Memory B cell (primary cell): Measurements from ENCODE around the gene SPINK2.
A peak's percentile ranks its signal among the peaks of the same experiment; 100 is the strongest.

Source experiments
- ATAC-seq: fragments of 150-1000 bp; cut with Tn5 transposase; 2 replicates; pipeline ENCODE4 v1.10.0; 2021; ENCODE audit warnings: low read depth, mild to moderate bottlenecking, moderate library complexity
- DNase-seq, 2 donors: peaks; one replicate each; pipeline ENCODE4 v3.0.0; 2022; ENCODE audit warnings: low spot score in 2 of 2
- H3K27ac Mint-ChIP-seq: one replicate; pipeline ENCODE4 v1.8.0; 2022; ENCODE audit warnings: mild to moderate bottlenecking, moderate library complexity, mixed read lengths
- H3K27me3 Mint-ChIP-seq: one replicate; pipeline ENCODE4 v1.8.0; 2022; ENCODE audit warnings: mixed read lengths
- H3K36me3 Mint-ChIP-seq: one replicate; pipeline ENCODE4 v1.8.0; 2022; ENCODE audit warnings: mild to moderate bottlenecking, mixed read lengths
- H3K4me1 Mint-ChIP-seq: one replicate; pipeline ENCODE4 v1.8.0; 2022; ENCODE audit warnings: mixed read lengths
- H3K4me3 Mint-ChIP-seq: one replicate; pipeline ENCODE4 v1.8.0; 2022; ENCODE audit warnings: mild to moderate bottlenecking, moderate library complexity, mixed read lengths
- H3K9me3 Mint-ChIP-seq: one replicate; pipeline ENCODE4 v1.8.0; 2022; ENCODE audit warnings: mixed read lengths

SPINK2 gene, protein sequence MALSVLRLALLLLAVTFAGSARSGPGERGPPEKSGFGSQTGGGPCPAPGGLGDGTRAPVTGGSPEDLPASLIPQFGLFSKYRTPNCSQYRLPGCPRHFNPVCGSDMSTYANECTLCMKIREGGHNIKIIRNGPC

DNA sequence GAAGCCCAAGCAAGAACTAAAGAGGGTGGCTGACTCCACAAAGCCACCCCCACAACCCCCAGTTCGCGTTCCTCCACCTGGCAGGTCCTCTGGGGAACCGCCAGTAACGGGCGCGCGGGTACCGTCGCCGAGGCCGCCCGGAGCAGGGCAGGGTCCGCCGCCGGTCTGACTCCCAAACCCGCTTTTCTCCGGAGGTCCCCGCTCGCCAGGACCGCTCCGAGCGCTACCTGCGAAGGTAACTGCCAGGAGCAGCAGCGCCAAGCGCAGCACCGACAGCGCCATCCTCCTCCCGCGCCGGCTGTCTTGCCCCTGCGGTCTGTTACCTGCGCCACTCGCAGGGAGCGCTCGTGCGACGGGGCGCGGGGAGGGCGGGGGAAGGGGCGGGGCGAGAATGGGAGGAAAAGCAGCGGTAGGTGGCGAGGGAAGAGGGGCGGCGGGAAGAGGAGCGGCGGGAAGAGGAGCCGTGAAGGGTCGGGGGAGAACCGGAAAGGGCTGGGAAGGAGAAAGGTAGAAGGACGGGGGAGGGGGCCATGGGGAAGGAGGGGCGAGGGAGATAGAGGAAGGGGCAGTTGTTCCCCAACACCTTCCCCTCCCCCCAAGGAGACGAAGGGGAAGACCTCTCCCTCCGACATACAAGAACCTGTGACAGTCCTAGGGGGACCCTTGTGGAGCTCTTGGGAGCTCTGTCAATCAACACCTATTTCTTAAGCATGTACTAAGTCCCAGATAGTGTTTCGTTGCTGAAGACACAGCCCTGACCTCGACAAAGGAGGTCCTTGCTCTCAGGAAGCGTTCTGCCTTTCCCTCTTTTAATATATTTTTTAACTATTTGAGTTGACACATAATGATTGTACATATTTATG is at the start of gene SPINK2:
Gene SPINK2, minus strand, starts transcription at position 321 of the 863 bp plus-strand sequence. Its CDS starts 39 bp downstream, at position 282.
- Mint-ChIP-seq H3K27me3 (peaks cover 14% of the 10 kb centered on the region), H3K9me3 (no peaks in the 10 kb centered on the region), H3K36me3 (no peaks in the 10 kb centered on the region), H3K4me3 (peak within 1 kb of the TSS; percentile 81), H3K4me1 (peaks cover 15% of the 10 kb centered on the region), H3K27ac (no peak within 1 kb of the TSS)
- ATAC-seq (peak; percentile 89), DNase-seq (peak; percentile 21 to 49)

DNA sequence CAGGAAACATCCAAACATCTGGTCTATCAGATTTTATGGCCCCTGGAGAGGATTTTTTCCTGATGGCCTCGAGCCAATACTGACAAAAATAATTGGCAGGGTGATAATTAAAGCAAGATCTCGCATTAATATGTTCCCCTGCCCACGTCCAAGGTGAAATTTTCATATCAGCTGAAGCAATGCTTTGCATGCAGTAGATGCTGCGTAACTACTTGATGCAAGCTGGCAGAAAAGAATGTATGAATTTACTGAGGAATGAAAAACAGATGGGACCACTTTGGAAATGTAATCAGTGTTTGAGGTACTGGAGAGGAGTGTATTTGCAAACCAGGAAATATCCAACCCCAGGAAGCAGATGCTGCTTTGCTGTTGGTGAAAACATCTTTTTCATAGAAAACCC is 49.4 kb upstream of the SPINK2 start:
- H3K4me1 Mint-ChIP-seq: peaks cover 6% of the 10 kb centered on the region
- DNase-seq (no peak), ATAC-seq (no peak)
- H3K27me3 Mint-ChIP-seq: peaks cover 4% of the 10 kb centered on the region
- no peaks in the 10 kb centered on the region for H3K9me3 Mint-ChIP-seq
- H3K27ac Mint-ChIP-seq: no peak overlapping the region
- no peak overlapping the region for H3K4me3 Mint-ChIP-seq
- no peaks in the 10 kb centered on the region for H3K36me3 Mint-ChIP-seq

DNA sequence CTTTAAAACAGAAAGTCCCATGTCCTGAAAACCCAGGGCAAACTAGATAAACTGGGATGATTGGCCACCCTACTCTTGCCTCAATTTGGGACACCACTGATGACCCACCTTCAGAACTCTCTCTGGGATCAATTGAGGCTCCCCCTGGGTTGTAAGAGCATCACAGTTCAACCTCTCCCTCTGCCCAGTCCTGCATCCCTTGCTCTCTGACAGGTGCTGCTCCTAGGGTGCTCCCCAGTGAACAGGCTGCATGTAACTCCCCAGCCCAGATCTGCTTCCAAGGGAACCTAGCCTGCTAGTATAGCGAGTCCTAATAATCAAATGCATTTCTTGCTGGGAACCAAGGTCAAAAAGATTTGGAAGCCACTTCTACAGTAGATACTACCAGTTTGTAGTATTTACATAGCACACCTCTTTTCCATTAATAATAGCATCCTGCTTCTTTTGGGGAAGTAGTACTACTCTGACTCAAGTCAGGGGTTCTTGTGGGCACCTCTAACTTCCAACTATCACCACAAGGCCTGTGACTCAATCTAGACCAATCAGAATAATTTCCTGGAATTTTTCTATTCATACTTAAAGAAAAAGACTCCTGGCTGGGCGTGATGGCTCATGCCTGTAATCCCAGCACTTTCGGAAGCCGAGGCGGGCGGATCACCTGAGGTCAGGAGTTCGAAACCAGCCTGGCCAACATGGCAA is 42.1 kb upstream of the SPINK2 start:
- peaks cover 6% of the 10 kb centered on the region for H3K27me3 Mint-ChIP-seq
- no peak overlapping the region for H3K27ac Mint-ChIP-seq
- no peaks in the 10 kb centered on the region for H3K4me1 Mint-ChIP-seq
- DNase-seq: no peak
- H3K4me3 Mint-ChIP-seq: no peak overlapping the region
- no peak for ATAC-seq
- H3K36me3 Mint-ChIP-seq: no peaks in the 10 kb centered on the region
- no peaks in the 10 kb centered on the region for H3K9me3 Mint-ChIP-seq

DNA sequence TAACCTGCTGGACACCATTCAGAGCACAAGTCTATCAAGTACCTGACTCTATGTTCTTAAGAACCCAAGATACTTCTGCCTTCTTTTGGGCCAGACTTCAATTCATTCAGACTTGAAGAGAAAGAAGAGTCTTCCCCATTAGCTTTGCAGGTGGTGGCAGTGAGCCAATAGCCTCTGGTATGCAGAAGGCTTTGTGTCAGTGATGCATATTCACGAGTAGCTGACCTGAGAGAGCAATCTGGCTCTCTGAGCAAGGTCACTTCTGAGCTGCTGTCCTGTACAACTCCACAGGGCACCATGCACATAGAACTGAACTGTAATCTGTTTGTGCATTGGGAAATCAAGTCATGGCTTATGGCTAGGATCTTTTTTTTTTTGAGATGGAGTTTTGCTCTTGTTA is 39.9 kb upstream of the SPINK2 start:
- H3K27me3 Mint-ChIP-seq: peaks cover 6% of the 10 kb centered on the region
- H3K4me1 Mint-ChIP-seq: no peaks in the 10 kb centered on the region
- no peaks in the 10 kb centered on the region for H3K36me3 Mint-ChIP-seq
- ATAC-seq (no peak), DNase-seq (no peak)
- H3K4me3 Mint-ChIP-seq: no peak overlapping the region
- no peak overlapping the region for H3K27ac Mint-ChIP-seq
- no peaks in the 10 kb centered on the region for H3K9me3 Mint-ChIP-seq

DNA sequence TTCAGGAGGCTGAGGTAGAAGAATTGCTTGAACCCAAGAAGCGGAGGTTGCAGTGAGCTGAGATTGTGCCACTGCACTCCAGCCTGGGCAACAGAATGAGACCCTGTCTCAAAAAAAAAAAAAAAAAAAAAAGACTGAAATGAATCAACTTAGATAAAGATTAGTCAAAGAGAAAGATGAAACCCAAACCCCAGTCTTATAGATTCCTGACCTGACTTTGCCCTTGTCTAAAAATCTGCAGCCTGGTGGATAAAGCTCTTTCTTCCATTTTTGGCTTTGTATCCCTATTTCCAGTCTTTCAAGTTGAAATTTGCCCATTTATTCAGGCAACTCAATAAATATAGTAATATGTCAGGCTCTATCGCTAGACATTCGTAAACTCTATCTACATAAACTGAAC is 39.3 kb upstream of the SPINK2 start:
- H3K9me3 Mint-ChIP-seq: no peaks in the 10 kb centered on the region

DNA sequence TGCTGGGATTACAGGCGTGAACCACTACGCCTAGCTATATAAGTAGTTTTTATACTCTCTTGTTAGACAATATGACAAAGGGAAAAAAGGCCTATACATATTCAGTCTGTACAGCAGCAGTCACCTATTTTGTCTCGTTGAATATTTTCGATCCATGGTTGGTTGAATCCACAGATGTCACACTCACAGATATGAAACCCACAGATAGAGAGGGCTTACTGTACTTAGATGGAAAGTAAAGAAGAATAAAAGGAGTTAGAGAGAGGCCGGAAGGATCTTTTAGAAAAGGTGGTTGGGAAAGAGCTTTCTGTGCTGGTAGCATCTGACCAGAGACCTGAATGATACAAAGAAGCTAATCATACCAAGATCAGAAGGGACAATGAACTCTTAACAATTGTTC is 38.3 kb upstream of the SPINK2 start:
- Mint-ChIP-seq H3K36me3 (no peaks in the 10 kb centered on the region), H3K9me3 (no peaks in the 10 kb centered on the region), H3K27me3 (peaks cover 6% of the 10 kb centered on the region), H3K4me3 (no peak overlapping the region), H3K27ac (no peak overlapping the region), H3K4me1 (no peaks in the 10 kb centered on the region)
- ATAC-seq: no peak
- no peak for DNase-seq

More for the DNA sequence above, 39.3 kb upstream of the SPINK2 start:
- Mint-ChIP-seq H3K27me3 (peaks cover 6% of the 10 kb centered on the region), H3K4me3 (no peak overlapping the region), H3K36me3 (no peaks in the 10 kb centered on the region), H3K4me1 (no peaks in the 10 kb centered on the region), H3K27ac (no peak overlapping the region)
- ATAC-seq: no peak
- no peak for DNase-seq

DNA sequence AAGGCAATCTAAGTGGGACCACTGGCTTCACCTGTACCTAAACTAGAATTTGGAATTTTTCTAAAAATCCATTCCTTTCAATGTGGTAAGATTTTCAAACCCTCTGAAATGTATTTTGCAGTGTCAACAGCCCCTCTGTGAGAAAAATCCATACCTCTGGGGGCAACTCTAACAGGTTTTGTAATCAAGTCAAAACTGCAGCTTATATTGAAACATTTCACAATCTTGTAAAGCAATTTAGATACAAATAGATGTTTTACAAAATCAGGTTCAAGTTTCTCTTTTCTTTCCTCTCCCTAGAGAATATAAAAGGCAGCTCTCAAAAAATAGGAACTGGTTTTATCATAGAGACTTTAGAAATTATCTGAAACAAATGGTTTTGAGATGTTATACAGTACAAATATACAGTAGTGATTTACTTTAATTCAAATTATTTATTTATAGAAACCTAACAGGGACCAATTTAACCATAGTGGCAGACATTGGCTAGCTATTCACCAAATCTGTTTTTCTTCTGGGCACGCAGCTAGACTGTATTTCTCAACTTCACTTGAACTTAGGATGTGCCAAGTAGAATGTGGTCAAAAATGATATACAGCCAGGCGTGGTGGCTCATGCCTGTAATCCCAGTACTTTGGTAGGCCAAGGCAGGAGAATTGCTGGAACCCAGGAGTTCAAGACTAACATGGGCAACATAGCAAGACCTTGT is 36.3 kb upstream of the SPINK2 start:
- peaks cover 4% of the 10 kb centered on the region for H3K27me3 Mint-ChIP-seq
- no peaks in the 10 kb centered on the region for H3K9me3 Mint-ChIP-seq
- no peaks in the 10 kb centered on the region for H3K36me3 Mint-ChIP-seq
- no peak for ATAC-seq
- no peak for DNase-seq
- H3K4me1 Mint-ChIP-seq: no peaks in the 10 kb centered on the region
- no peak overlapping the region for H3K27ac Mint-ChIP-seq
- no peak overlapping the region for H3K4me3 Mint-ChIP-seq

DNA sequence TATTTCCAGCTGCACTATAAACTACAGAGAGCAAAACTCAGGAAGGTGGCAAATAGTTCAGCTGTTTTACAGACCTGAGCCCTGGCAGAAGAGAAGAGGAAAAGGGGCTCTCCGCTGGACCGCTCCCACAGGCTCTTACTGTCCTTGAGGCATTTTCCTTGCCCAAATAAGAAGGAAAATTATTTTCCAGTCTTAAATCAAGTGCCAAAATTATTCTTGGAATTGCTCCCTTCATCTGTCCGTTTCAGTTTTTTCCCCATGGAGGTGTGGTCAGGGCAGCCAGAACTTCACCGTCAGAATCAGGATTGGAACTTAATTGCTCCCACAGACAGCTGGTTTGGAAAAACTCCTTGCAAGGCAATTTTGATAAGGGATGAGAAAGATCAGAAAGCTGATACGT is 35.2 kb upstream of the SPINK2 start:
- no peaks in the 10 kb centered on the region for H3K4me1 Mint-ChIP-seq
- DNase-seq: no peak
- no peak overlapping the region for H3K4me3 Mint-ChIP-seq
- H3K9me3 Mint-ChIP-seq: no peaks in the 10 kb centered on the region
- no peaks in the 10 kb centered on the region for H3K36me3 Mint-ChIP-seq
- H3K27ac Mint-ChIP-seq: no peak overlapping the region
- H3K27me3 Mint-ChIP-seq: peaks cover 4% of the 10 kb centered on the region
- no peak for ATAC-seq

DNA sequence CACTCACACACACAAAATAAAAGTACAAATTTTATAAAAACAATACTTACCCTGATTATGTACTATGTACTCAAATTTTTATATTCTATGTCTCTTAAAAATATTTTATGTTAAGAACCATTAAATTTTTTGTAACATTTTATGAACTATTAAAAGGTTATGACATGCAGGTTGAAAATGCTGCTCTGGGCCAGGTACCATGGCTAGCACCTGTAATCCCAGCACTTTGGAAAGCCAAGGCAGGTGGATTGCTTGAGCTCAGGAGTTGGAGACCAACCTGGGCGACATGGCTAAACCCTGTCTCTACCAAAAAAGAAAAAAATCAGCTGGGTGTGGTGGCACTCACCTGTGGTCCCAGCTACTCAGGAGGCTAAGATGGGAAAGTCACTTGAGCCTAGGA is 29.4 kb upstream of the SPINK2 start:
- H3K4me3 Mint-ChIP-seq: no peak overlapping the region
- DNase-seq (no peak), ATAC-seq (no peak)
- no peaks in the 10 kb centered on the region for H3K4me1 Mint-ChIP-seq
- H3K36me3 Mint-ChIP-seq: peaks cover 1% of the 10 kb centered on the region
- H3K27ac Mint-ChIP-seq: no peak overlapping the region
- no peaks in the 10 kb centered on the region for H3K9me3 Mint-ChIP-seq
- peaks cover 2% of the 10 kb centered on the region for H3K27me3 Mint-ChIP-seq

DNA sequence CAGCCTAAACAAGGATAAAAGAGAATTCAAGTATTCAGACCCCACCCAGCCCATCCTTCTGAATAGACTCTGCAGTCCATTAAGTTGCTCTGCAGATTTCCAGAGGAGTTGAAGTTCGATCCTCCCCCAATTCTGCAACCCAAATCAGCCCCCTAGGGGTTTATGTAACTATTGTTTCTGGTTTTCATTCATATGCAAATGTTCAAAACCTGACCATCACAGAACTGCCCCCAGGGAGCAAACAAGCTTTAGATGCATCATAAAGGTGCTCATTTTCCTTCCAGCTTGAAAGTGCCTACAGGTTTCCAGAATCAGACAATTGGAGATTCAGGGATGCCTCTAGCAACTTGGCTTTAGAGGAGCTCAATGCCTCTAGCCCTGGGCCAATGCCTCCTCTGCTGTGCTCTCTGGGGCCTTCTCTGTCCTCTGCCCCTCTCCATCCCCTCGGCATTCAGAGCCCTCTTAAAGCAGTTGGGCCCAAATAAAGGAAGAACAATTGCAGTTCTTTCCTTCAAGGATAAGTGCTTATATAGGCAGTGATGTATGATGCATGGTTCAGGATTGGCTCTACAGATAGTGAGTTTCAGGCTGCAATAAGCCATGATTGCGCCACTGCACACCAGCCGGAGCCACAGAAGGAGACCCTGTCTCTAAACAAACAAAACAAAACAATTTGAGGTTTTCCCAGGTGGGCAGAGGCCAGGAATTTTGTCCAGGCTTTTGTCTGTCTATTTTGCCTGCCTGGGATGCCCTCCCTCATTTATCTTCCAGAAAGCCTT is 23.5 kb upstream of the SPINK2 start:
- ATAC-seq (no peak), DNase-seq (no peak)
- Mint-ChIP-seq H3K9me3 (no peaks in the 10 kb centered on the region), H3K4me1 (no peaks in the 10 kb centered on the region), H3K27ac (no peak overlapping the region), H3K36me3 (peaks cover 1% of the 10 kb centered on the region), H3K27me3 (peaks cover 2% of the 10 kb centered on the region), H3K4me3 (no peak overlapping the region)

DNA sequence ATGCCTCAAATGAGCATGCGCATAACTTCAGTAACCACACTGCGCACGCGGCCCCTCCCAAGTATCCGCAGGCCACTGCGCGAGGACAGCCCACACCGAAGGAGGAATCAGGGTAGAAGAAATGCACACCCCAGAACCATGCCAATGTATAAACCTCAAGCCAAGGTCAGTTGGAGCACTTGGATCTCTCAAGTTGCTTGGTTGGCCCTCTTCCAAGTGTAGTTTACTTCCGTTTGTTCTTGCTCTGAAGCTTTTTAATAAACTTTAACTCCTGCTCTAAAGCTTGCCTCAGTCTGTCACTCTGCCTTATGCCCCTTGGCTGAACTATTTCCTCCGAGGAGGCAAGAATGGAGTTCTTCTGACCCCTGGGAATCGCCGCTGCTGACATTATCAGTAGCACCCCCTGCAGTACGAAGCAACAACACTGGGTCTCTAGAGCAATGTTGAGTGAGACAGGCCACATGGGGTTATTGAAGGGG is 22.0 kb upstream of the SPINK2 start:
- H3K36me3 Mint-ChIP-seq: peaks cover 1% of the 10 kb centered on the region
- H3K4me3 Mint-ChIP-seq: no peak overlapping the region
- no peaks in the 10 kb centered on the region for H3K4me1 Mint-ChIP-seq
- no peak overlapping the region for H3K27ac Mint-ChIP-seq
- H3K9me3 Mint-ChIP-seq: no peaks in the 10 kb centered on the region
- no peak for ATAC-seq
- peaks cover 2% of the 10 kb centered on the region for H3K27me3 Mint-ChIP-seq
- no peak for DNase-seq

DNA sequence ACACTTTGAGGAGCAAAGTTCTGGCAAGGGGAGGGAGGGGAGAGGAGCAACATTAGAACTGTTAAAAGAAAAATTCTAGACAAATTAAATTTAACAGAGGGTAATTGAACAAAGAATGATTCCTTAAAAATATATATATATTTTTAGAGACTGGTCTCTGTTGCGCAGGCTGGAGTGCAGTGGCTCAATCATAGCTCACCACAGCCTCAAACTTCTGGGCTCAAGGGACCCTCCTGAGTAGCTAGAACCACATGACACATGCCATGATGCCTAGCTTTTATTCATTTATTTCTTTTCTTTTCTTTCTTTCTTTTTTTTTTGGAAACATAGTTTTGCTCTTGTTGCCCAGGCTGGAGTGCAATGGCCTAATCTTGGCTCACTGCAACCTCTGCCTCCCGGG is 19.1 kb upstream of the SPINK2 start:
- no peaks in the 10 kb centered on the region for H3K27me3 Mint-ChIP-seq
- H3K36me3 Mint-ChIP-seq: no peaks in the 10 kb centered on the region
- no peak for DNase-seq
- H3K27ac Mint-ChIP-seq: no peak overlapping the region
- no peak overlapping the region for H3K4me3 Mint-ChIP-seq
- peaks cover 4% of the 10 kb centered on the region for H3K4me1 Mint-ChIP-seq
- no peaks in the 10 kb centered on the region for H3K9me3 Mint-ChIP-seq
- no peak for ATAC-seq

DNA sequence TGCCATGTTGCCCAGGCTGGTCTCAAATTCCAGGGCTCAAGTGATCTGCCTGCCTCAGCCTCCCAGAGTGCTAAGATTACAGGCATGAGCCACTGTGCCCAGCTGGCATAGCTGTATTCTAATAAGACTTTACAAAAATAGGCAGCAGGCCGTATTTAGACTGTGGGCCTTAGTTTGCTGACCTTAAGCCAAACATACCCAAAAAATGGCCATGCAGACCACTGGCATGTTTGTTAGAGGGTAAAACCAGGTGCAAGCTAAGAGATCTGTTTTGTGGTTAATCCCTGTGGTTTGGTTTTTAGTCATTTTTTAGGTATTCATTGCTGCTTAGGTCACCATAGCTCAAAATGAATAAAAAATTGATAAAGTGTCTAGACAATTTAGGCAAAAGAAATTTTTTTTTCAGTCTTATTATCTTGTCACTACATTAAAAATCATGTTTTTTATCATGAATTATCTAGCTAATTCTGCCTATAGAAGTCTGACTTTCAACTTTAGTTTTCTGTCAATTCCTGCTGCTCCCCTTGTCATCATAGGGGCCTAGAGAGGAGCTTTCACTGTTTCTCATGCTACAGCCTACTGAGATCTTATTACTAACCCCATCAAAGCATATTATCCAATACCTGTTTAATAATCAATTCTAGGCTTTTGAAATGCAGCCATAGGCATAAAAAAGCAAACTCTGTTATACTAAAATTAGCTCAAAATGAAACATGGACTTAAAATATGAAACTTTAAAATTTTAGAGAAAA is 7.5 kb upstream of the SPINK2 start:
- Mint-ChIP-seq H3K4me3 (no peak overlapping the region), H3K27me3 (peaks cover 6% of the 10 kb centered on the region), H3K27ac (no peak overlapping the region), H3K36me3 (no peaks in the 10 kb centered on the region), H3K4me1 (no peaks in the 10 kb centered on the region), H3K9me3 (no peaks in the 10 kb centered on the region)
- ATAC-seq (no peak), DNase-seq (no peak)
